Measurements from ENCODE around the gene LSMEM2.
"Not testable (repeated sequence)": the region's sequence is repeated elsewhere in the genome, so short reads cannot be mapped to it uniquely, and the experiment has no call there.

LSMEM2 gene

GRCh38 chr3:50300681-50301254, 21.9 kb downstream of the LSMEM2 start:
- DNase-seq, result no peak

GRCh38 chr3:50302095-50303012, 23.5 kb downstream of the LSMEM2 start:
- no peak for DNase-seq

DNA sequence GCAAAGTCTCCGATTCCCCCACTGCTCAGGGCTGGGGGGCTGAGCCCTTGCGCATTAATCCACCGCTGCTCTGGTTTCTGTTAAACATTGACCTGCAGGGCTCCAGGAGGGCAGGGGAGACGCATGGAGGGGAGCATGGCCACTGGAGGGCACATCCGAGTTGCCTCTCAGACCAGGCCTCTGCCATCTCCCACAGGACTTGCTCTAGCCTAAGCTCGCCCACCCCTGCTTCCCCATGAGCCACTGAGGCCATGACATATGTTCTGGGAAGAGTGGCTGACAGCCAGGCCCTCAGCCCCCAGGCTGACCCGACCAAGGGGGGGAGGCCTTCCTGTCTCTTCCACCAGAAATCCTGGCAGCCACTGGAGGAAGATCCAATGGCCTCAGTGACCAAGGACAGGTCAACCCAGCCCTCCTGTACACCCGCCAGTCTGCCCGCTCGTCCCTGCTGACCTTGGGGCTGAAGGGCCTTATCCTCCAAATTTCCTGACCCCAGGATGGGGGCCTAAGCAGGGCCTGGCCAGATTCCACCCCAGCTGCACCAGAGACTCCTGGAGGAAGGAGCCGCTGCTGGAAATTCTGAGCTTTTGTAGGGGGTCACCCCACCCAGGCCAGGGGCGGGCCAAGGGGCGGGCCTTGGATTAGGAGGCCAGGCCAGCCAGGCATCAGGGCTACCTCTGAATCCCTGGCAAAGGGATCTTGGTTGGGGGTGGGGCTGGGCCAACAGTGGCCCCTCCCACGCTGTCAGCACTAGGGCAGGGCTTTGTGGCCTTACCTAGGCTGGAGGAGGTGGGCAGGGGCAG, 24.3 kb downstream of the LSMEM2 start, which contains the start of gene HYAL1:
TSS of gene HYAL1 (minus strand) at position 562 of the 803 bp plus-strand sequence. CDS start 618 bp downstream, outside the sequence.
- no peak for DNase-seq

- DNase-seq, result no peak
Measured at GRCh38 chr3:50304601-50305000, 25.7 kb downstream of the LSMEM2 start.

DNA sequence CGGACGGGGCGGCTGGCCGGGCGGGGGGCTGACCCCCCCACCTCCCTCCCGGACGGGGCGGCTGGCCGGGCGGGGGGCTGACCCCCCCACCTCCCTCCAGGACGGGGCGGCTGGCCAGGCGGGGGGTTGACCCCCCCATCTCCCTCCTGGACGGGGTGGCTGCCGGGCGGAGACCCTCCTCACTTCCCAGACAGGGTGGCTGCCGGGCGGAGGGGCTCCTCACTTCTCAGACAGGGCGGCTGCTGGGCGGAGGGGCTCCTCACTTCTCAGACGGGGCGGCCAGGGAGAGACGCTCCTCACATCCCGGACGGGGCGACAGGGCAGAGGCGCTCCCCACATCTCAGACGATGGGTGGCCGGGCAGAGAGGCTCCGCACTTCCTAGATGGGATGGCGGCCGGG, 33.2 kb downstream of the LSMEM2 start:
- not testable (repeated sequence) for DNase-seq

DNA sequence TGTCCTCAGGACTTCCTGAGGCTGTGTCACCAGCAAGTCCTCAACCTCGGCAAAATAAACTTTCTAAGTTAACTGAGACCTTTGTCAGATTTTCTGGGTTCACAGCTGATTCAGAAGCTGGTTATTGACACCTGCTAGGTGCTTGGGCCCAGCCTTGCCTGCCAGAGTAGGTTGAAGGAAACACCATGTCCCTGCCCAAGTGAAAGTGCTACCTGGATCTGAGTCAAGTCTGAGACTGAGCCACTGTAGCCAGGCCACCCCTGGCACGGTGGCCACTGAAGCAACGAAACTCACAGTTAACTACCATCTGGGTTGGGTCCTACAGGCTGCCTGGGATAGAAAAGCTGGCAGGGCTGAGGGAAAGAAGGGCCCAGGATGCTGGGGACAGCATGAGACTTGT, 35.5 kb downstream of the LSMEM2 start:
- DNase-seq, result no peak

- no peak for DNase-seq
Measured at GRCh38 chr3:50314816-50315215, 35.9 kb downstream of the LSMEM2 start.

- peak; percentile 81 for DNase-seq
Measured at GRCh38 chr3:50316657-50317242, 37.9 kb downstream of the LSMEM2 start.

GRCh38 chr3:50317300-50317699, 38.4 kb downstream of the LSMEM2 start:
- DNase-seq, result no peak

GRCh38 chr3:50318163-50318562, 39.3 kb downstream of the LSMEM2 start:
- no peak for DNase-seq

- no peak for DNase-seq
Measured at GRCh38 chr3:50318615-50319014, 39.7 kb downstream of the LSMEM2 start.

DNA sequence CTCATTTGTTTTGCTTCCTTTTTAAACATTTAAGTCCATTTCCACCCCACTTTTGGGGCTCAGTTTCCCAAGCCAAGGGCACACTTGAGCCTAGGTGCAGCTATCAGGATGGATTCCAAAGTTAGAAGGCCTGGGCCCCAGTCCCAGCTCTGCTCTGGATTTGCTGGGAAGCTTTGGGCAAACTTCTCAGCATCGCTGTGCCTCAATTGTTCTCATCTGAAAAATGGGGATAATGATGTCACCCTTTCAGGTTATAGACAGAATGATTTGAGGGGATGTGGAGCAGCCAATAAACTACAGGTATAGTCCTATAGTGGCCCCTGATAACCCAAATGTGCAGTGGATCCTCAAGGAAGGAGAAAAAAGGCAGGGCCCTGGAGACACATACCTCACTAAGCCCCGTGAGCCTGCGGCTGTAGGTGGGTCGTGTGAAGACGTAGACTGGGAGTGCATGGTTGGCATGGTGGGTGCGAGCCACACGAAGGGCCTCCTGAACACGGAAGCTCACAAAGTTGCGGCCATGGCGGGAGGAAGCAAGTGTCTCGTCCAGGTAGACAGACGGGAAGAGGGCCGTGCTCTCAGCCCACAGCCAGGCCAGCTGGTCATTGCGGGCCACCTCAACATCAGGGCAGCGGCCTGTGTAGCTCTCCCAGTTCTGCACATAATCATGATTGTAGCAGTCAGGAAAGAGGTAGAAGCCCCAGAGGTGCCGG, 40.5 kb downstream of the LSMEM2 start:
- no peak for DNase-seq

GRCh38 chr3:50319894-50320625, 41.2 kb downstream of the LSMEM2 start:
- DNase-seq, result no peak

DNA sequence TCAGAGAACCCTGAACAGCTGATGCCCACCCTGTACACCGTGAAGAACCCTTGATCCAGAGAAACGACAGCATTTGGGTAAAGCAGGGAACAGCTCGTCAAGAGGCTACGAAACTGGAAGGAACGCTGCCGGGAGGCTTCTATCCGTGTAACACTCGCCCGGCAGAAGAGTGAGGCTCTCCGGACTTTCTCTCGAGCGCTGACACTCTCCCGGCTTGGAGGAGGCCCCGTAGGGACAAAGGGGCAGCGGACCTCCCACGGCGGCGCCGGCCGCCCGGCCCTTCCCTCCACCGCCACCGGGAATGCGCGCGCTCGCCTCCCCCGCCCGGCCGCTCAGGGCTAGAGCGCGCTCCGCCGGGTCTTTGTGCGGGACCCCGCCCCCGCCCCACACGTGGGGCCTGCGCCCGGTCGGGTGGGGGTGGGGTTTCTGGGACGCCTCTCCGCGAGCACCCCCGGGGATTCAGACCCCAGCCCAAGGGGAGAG, 42.0 kb downstream of the LSMEM2 start:
- peak; percentile 81 for DNase-seq

DNA sequence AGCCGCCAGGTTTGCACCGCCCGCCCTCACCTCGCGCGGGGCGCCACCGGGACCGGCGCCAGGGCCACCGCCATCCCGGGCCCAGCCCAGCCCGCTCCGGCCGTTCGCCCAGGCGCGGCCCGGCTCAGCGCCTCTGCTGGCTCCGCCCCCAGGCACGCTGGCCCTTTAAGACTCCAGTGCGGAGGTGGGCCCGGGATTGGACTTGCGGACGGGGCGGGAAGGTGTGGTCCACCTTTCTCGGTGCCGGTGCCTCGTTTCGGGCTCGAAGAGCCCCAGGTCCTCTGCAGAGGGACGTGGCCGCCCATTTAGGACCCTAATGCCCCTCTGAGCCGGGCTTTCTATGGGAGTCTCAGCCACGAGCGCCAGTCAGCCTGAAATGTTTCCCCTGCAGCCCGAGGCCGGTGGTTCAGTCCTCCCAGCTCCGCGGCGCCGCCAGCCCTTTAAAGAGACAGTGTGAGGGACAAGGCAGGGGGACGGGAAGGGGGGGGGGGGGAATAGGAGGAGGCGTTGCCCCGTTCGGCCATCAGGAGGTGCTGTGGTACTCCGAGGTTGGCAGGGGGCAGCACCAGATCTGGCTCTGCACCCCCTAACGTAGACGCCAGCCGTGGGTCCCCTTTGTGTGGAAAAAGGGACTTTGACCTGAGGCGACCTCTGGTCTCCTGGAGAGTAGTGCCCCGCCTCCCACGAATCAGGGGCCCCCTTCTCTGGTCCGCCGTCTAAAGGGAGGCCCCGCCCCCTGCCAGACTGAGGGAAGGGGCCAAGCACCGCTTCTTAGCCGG, 42.6 kb downstream of the LSMEM2 start:
- peak; percentile 87 for DNase-seq

DNA sequence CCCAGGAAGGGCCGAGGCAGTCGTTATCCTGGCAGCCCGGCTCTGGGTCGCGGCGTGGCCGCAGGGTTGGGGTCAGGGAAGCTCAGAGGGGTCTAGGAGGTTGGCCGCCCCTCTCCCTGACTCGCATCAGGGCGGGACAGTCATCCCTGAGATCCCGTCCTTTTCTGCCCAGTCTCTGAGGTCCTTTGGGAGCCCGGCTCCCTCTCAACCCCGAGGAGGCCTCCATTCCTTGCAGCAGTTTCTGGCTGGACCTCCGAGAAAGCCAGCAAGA, 43.2 kb downstream of the LSMEM2 start:
- no peak for DNase-seq

GRCh38 chr3:50322386-50323091, 43.7 kb downstream of the LSMEM2 start, which contains the start of gene HYAL2:
TSS of gene HYAL2 (minus strand) at chr3:50322745. CDS start at chr3:50320489, 2,256 bp downstream.
- no peak for DNase-seq

GRCh38 chr3:50323092-50323600, 44.3 kb downstream of the LSMEM2 start:
- DNase-seq, result no peak

- DNase-seq, result no peak
Measured at GRCh38 chr3:50323614-50324199, 44.8 kb downstream of the LSMEM2 start.

Measured in CD4-positive, alpha-beta T cell treated with Interleukin-17A for 4 hours (primary cell).